Fibroblast of lung (primary cell): ENCODE data around the gene MYO9A. TPM values are rescaled to one million over a fixed set of nuclear protein-coding genes. Genes with fewer than 3 reads are reported as not detected.

ENCODE experiments used
- DNase-seq, 2 donors: peaks; one replicate each; pipeline versions ENCODE4 v3.0.0 to v3.0.0-alpha.2; 2010; ENCODE audit warnings: low read depth in 2 of 2
- H2AFZ ChIP-seq: 2 replicates; pipeline ENCODE4 v1.5.1; 2012; ENCODE audit warnings: low read length, control low read depth, inconsistent platforms
- H3K27ac ChIP-seq: 2 replicates; pipeline ENCODE4 v1.5.1; 2011; ENCODE audit warnings: low read length, control low read depth; ENCODE audit not compliant: insufficient read depth
- H3K27me3 ChIP-seq: 2 replicates; pipeline ENCODE4 v1.5.1; 2011; ENCODE audit warnings: mild to moderate bottlenecking, low read length; ENCODE audit not compliant: control insufficient read depth, insufficient read depth
- H3K36me3 ChIP-seq: 2 replicates; pipeline ENCODE4 v1.5.1; 2011; ENCODE audit warnings: low read length; ENCODE audit not compliant: control insufficient read depth, insufficient read depth
- H3K4me1 ChIP-seq: 2 replicates; pipeline ENCODE4 v1.5.1; 2011; ENCODE audit warnings: low read length; ENCODE audit not compliant: control insufficient read depth, insufficient read depth; ENCODE audit errors: extremely low read depth
- H3K4me2 ChIP-seq: 2 replicates; pipeline ENCODE4 v1.5.1; 2011; ENCODE audit warnings: low read length, control low read depth; ENCODE audit not compliant: insufficient read depth; ENCODE audit errors: extremely low read depth
- H3K4me3 ChIP-seq, 4 experiments: fragments of 200-600 bp in 1 of 4; sonication (generic) in 1 of 4; replicated peaks in 1 of 4; 2 replicates each; pipeline ENCODE4 v1.5.1; 2011 to 2016; ENCODE audit warnings: low read length in 4 of 4, low read depth in 3 of 4, mild to moderate bottlenecking in 3 of 4, control low read depth in 2 of 4, inconsistent platforms in 1 of 4, mixed read lengths in 1 of 4; ENCODE audit not compliant: insufficient read depth in 1 of 4; ENCODE audit errors: control extremely low read depth in 1 of 4
- H3K79me2 ChIP-seq: 2 replicates; pipeline ENCODE4 v1.5.1; 2012; ENCODE audit warnings: mild to moderate bottlenecking, low read length, inconsistent platforms; ENCODE audit not compliant: control insufficient read depth, insufficient read depth
- H3K9ac ChIP-seq: 2 replicates; pipeline ENCODE4 v1.5.1; 2011; ENCODE audit warnings: mild to moderate bottlenecking, low read length, control low read depth; ENCODE audit not compliant: insufficient read depth
- H3K9me3 ChIP-seq: 2 replicates; pipeline ENCODE4 v1.5.1; 2012; ENCODE audit warnings: low read depth, low read length; ENCODE audit not compliant: control insufficient read depth, insufficient read depth
- H4K20me1 ChIP-seq: 2 replicates; pipeline ENCODE4 v1.5.1; 2011; ENCODE audit warnings: low read length; ENCODE audit not compliant: control insufficient read depth, insufficient read depth; ENCODE audit errors: extremely low read depth
- EZH2 ChIP-seq: IDR thresholded peaks from 2 replicates; pipeline ENCODE4 v1.5.1; 2012; ENCODE audit warnings: low read length, control low read depth, mild to moderate bottlenecking; ENCODE audit errors: missing control alignments
- polyA plus RNA-seq, 2 donors: library from polyadenylated mRNA; depleted of rRNA in 1 of 2; stranded (reverse) in 1 of 2; unstranded in 1 of 2; fragments of >200 nt; gene quantifications; 2 replicates each; pipeline ENCODE4 v1.2.1, GENCODE V29; 2011 to 2012; ENCODE audit warnings: missing spikeins in 1 of 2
- total RNA-seq: library from RNA; depleted of rRNA; stranded (reverse); fragments of >200 nt; gene quantifications from 2 replicates; pipeline ENCODE4 v1.2.1, GENCODE V29; 2014
- TF ChIP-seq, protein P1 (sequence below), 2 donors: IDR thresholded peaks in 1 of 2; conservative IDR thresholded peaks in 1 of 2; 1 replicate in 1 of 2; 2 replicates in 1 of 2; pipeline ENCODE4 v1.5.1; 2011 to 2012; ENCODE audit warnings: low read length in 2 of 2, control low read depth in 1 of 2, inconsistent platforms in 1 of 2, low read depth in 1 of 2, mild to moderate bottlenecking in 1 of 2

MYO9A gene
- total and polyA plus RNA-seq, 2 donors (not counting 1 experiment from before 2014, with no cell fraction given): 12.8 to 48.6 TPM

DNA sequence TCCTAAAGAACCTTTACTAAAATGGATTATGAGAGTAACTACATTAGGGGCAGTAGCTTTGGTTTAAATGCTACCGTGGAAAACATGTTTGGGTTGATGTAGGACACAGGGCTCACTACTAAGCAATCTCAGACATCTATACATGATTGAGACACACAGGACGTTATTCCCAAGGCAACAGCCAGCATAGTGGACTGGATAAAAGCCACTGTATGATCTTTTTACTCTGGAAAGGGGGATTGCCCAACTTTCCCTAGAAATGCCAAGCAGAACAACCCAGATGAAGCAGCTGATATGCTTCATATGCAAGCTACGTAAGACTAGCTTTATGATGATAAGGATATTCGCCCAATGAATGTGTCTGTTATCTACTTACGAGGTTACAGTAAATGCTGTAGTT is 144.6 kb downstream of the MYO9A start:
- Histone ChIP-seq H3K4me3 (no peak overlapping the region), H3K27me3 (no peaks in the 10 kb centered on the region), H4K20me1 (no peaks in the 10 kb centered on the region), H3K27ac (no peak overlapping the region), H3K4me2 (no peak overlapping the region), H3K79me2 (no peaks in the 10 kb centered on the region), H3K9me3 (no peaks in the 10 kb centered on the region), H3K9ac (no peak overlapping the region), H3K4me1 (no peaks in the 10 kb centered on the region), H3K36me3 (peaks cover 1% of the 10 kb centered on the region), H2AFZ (no peak overlapping the region)
- TF ChIP-seq, protein P1, sequence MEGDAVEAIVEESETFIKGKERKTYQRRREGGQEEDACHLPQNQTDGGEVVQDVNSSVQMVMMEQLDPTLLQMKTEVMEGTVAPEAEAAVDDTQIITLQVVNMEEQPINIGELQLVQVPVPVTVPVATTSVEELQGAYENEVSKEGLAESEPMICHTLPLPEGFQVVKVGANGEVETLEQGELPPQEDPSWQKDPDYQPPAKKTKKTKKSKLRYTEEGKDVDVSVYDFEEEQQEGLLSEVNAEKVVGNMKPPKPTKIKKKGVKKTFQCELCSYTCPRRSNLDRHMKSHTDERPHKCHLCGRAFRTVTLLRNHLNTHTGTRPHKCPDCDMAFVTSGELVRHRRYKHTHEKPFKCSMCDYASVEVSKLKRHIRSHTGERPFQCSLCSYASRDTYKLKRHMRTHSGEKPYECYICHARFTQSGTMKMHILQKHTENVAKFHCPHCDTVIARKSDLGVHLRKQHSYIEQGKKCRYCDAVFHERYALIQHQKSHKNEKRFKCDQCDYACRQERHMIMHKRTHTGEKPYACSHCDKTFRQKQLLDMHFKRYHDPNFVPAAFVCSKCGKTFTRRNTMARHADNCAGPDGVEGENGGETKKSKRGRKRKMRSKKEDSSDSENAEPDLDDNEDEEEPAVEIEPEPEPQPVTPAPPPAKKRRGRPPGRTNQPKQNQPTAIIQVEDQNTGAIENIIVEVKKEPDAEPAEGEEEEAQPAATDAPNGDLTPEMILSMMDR (conservative IDR thresholded peaks at IDR 0.05 in 1 of 2, IDR thresholded peaks at IDR 0.05 in 1 of 2; ENCODE audit: low read depth in 1 of 2, low read length in 2 of 2): no peak
- no peak for TF ChIP-seq EZH2
- peak in 1 of 2 donors; percentile 9 for DNase-seq

DNA sequence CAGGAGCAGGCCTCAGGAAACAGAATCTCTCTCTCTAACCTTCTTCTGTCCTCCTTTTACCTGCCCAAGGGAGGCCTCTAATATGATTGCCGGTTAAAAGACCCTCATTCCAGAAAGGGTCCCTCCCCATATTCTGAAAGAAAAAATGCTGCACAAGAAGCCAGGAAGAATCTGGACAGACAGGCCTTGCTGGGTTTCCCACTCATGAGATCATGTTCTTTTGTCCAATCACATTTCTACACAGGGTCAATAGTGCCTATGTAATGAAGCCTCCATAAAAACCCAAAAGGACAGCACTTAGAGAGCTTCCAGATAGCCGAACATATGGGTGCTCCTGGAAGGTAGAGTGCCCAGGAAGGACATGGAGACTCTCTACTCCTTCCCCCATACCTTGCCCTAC is 146.0 kb downstream of the MYO9A start:
- no peaks in the 10 kb centered on the region for H3K9me3 ChIP-seq
- H3K9ac ChIP-seq: no peak overlapping the region
- H3K4me1 ChIP-seq: no peaks in the 10 kb centered on the region
- no peak for DNase-seq
- H3K4me2 ChIP-seq: no peak overlapping the region
- no peak overlapping the region for H3K4me3 ChIP-seq
- no peaks in the 10 kb centered on the region for H3K27me3 ChIP-seq
- TF ChIP-seq, protein P1 (conservative IDR thresholded peaks at IDR 0.05 in 1 of 2, IDR thresholded peaks at IDR 0.05 in 1 of 2; ENCODE audit: low read depth in 1 of 2, low read length in 2 of 2): no peak
- TF ChIP-seq EZH2: no peak
- H3K36me3 ChIP-seq: peaks cover 1% of the 10 kb centered on the region
- H4K20me1 ChIP-seq: no peaks in the 10 kb centered on the region
- no peak overlapping the region for H3K27ac ChIP-seq
- no peaks in the 10 kb centered on the region for H3K79me2 ChIP-seq
- no peak overlapping the region for H2AFZ ChIP-seq

DNA sequence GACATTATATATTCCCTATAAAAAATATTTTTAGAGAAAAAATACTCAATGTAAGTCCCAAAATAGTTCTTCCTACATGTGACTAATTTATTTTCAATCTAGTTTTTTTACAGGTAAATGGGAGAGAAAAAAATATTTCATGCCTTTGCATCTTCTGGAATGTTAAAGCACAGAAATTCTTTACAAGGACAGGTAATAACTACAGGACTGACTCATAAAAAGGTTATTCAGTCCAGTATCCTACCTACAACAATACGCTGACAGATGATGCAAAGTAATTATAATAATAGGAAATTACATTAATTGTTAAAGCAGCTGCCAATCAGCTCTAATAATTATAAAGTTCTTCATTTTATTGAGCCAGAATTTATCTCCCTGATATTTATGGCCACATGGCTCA is 147.5 kb downstream of the MYO9A start:
- no peak overlapping the region for H3K4me3 ChIP-seq
- H4K20me1 ChIP-seq: no peaks in the 10 kb centered on the region
- H3K9ac ChIP-seq: no peak overlapping the region
- H3K36me3 ChIP-seq: peaks cover 1% of the 10 kb centered on the region
- H3K27ac ChIP-seq: no peak overlapping the region
- no peaks in the 10 kb centered on the region for H3K9me3 ChIP-seq
- H3K4me2 ChIP-seq: no peak overlapping the region
- H3K27me3 ChIP-seq: no peaks in the 10 kb centered on the region
- H3K79me2 ChIP-seq: no peaks in the 10 kb centered on the region
- no peak overlapping the region for H2AFZ ChIP-seq
- H3K4me1 ChIP-seq: no peaks in the 10 kb centered on the region
- DNase-seq: no peak
- no peak for TF ChIP-seq EZH2
- TF ChIP-seq, protein P1 (conservative IDR thresholded peaks at IDR 0.05 in 1 of 2, IDR thresholded peaks at IDR 0.05 in 1 of 2; ENCODE audit: low read depth in 1 of 2, low read length in 2 of 2): no peak
